Gastroesophageal sphincter (tissue), 4 donors: ENCODE data around the gene ANP32B. TPM values are rescaled to one million over a fixed set of nuclear protein-coding genes. Genes with fewer than 3 reads are reported as not detected.

Experiments
- ATAC-seq: fragments of 150-250 bp; one replicate; pipeline ENCODE4 v1.9.1; 2016; ENCODE audit warnings: mild to moderate bottlenecking, moderate library complexity
- H3K27ac ChIP-seq, 4 donors: fragments of 200-600 bp; sonication (generic) in 3 of 4; 1 replicate in 3 of 4; 2 replicates in 1 of 4; pipeline ENCODE4 v1.5.1; 2016 to 2019
- H3K27me3 ChIP-seq: fragments of 200-600 bp; sonication (generic); one replicate; pipeline ENCODE4 v1.5.1; 2019
- H3K36me3 ChIP-seq, 2 donors: fragments of 200-600 bp; sonication (generic); one replicate each; pipeline ENCODE4 v1.5.1; 2019; ENCODE audit warnings: control low read depth in 1 of 2
- H3K4me1 ChIP-seq, 3 donors: fragments of 200-600 bp; sonication (generic); 1 replicate in 2 of 3; 2 replicates in 1 of 3; pipeline ENCODE4 v1.5.1; 2016 to 2019; ENCODE audit warnings: control low read depth in 2 of 3
- H3K4me3 ChIP-seq, 2 donors: fragments of 200-600 bp; sonication (generic); one replicate each; pipeline ENCODE4 v1.5.1; 2019; ENCODE audit warnings: mild to moderate bottlenecking in 1 of 2, moderate library complexity in 1 of 2
- H3K9me3 ChIP-seq, 3 donors: fragments of 200-600 bp; sonication (generic); one replicate each; pipeline ENCODE4 v1.5.1; 2017 to 2019; ENCODE audit warnings: control low read depth in 2 of 3
- CTCF ChIP-seq, 4 experiments: fragments of 200-600 bp in 2 of 4; fragments of 450-650 bp in 2 of 4; sonication (generic) in 1 of 4; IDR thresholded peaks; one replicate each; pipeline ENCODE4 v1.5.1; 2017 to 2019; ENCODE audit warnings: antibody characterized with exemption in 4 of 4, mild to moderate bottlenecking in 2 of 4, moderate library complexity in 2 of 4
- EP300 ChIP-seq: sonication (generic); formaldehyde crosslinking; IDR thresholded peaks from one replicate; pipeline ENCODE4 v1.6.1; 2017; ENCODE audit warnings: antibody characterized with exemption, mild to moderate bottlenecking
- POLR2A ChIP-seq, 2 donors: fragments of 450-650 bp; IDR thresholded peaks; one replicate each; pipeline ENCODE4 v1.6.1; 2017; ENCODE audit warnings: antibody characterized with exemption in 2 of 2, mild to moderate bottlenecking in 2 of 2, moderate library complexity in 1 of 2
- POLR2AphosphoS5 ChIP-seq: sonication (generic); formaldehyde crosslinking; IDR thresholded peaks from one replicate; pipeline ENCODE4 v1.6.1; 2017; ENCODE audit warnings: antibody characterized with exemption
- WGBS, 2 donors: methylation state at CpG; one replicate each; pipeline ENCODE4 v1.1.5; 2018; ENCODE audit warnings: low coverage in 1 of 2; 5-methylcytosine and 5-hydroxymethylcytosine counted together
- small RNA-seq, 4 donors: library from RNA; depleted of rRNA; stranded (forward); fragments of <200 nt; gene quantifications; one replicate each; pipeline ENCODE3, GENCODE V24; 2016
- total RNA-seq, 4 donors: library from RNA; depleted of rRNA; stranded (reverse); fragments of >200 nt; gene quantifications; one replicate each; pipeline ENCODE4 v1.1.0, GENCODE V29; 2016

ANP32B gene
- total RNA-seq, 4 donors from 2014 or later, result 33.0 to 41.0 (median 36.1) TPM

- H3K36me3 ChIP-seq, result peaks cover 0 to 58% of the 10 kb centered on the region in 2 donors
- WGBS, 2 donors, result 79 to 82% methylated on average over 2 to 3 of the region's 3 CpGs
- no peak for ATAC-seq
These were observed 79.0 kb downstream of the ANP32B start for GRCh38 chr9:98062161-98062560.

GRCh38 chr9:98064623-98065392 is 81.7 kb downstream of the ANP32B start:
- no peak for ATAC-seq
- Histone ChIP-seq H3K4me1 (no peaks in the 10 kb centered on the region), H3K27me3 (no peaks in the 10 kb centered on the region), H3K27ac (no peak overlapping the region), H3K9me3 (no peaks in the 10 kb centered on the region), H3K4me3 (no peak overlapping the region), H3K36me3 (peaks cover 0 to 63% of the 10 kb centered on the region in 2 donors)
- 82 to 87% methylated on average over 4 to 8 of the region's 8 CpGs for WGBS, 2 donors
- no peak for TF ChIP-seq POLR2A (IDR thresholded peaks at IDR 0.05)
- TF ChIP-seq POLR2AphosphoS5, result no peak
- no peak for TF ChIP-seq CTCF (IDR thresholded peaks at IDR 0.05)
- no peak for TF ChIP-seq EP300

More at GRCh38 chr9:98062161-98062560, 79.0 kb downstream of the ANP32B start:
- Histone ChIP-seq H3K9me3 (no peaks in the 10 kb centered on the region), H3K4me3 (no peak overlapping the region), H3K27ac (no peak overlapping the region), H3K27me3 (no peaks in the 10 kb centered on the region), H3K4me1 (peaks cover 0 to 26% (median 3%) of the 10 kb centered on the region in 3 donors)
- TF ChIP-seq EP300 (no peak), POLR2AphosphoS5 (no peak), POLR2A (IDR thresholded peaks at IDR 0.05) (no peak), CTCF (IDR thresholded peaks at IDR 0.05) (no peak)

Small RNAs within 50 kb of the gene (small RNA-seq; reads per million reads assigned to genes)
- gene RNU6-918P, result 0 reads per million in 4 donors

Other genes with a start within 250 kb of the ANP32B start
- under 1 TPM in 2 of 4 donors, not detected in 2; 0.08 to 0.79 TPM for gene FOXE1, start 130.1 kb upstream of the ANP32B start, total RNA-seq
- 10 to 100 TPM; 14.3 to 25.3 (median 16.8) TPM for gene TRMO, start 60.8 kb upstream of the ANP32B start, total RNA-seq
- gene HEMGN, start 45.2 kb upstream of the ANP32B start, total RNA-seq, result not detected
- gene NANS, start 73.4 kb downstream of the ANP32B start, total RNA-seq, result 10 to 100 TPM; 21.5 to 58.3 (median 40.0) TPM
- 10 to 100 TPM in 3 of 4 donors, 1 to 10 TPM in 1; 7.5 to 12.5 (median 10.5) TPM for gene TRIM14, start 135.9 kb downstream of the ANP32B start, total RNA-seq
- gene CORO2A, start 209.3 kb downstream of the ANP32B start, total RNA-seq, result 1 to 10 TPM in 1 of 4 donors, under 1 TPM in 3; 0.77 to 4.8 (median 0.86) TPM